ENCODE data around the gene CD74.

DNA sequence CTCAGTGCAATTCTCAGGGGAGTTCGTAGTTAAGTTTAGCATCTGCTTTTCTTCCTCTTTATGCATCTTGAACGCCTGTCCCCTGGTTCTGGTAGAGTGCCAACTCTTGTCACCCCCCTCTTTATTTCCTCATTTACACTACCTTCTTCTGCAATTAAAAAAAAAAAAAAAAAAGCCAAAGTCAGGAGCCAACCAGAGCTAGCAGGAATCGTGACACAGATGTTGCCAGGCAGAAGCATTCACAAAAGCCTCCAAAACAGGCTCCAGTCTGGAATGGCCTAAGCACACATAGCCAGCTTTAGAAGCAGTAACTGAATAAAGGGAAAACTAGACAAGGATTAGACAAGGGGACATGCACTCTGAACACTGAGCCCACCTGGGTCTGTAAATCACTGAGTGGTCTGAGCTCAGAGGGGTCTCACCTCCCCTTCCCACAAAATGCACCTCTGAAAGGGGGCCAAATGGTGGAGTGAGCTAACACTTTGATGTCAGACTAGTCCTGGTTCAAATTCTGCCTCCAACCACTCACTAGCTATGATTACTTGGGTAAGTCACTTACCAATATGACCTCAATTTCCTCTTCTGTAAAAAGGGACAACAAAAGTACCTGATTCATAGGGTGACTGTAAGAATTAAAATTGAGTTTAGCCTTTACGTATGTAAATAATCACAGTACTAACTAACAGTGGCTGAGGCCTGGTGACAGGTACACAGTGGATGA is 2.0 kb downstream of the CD74 start:
- TF ChIP-seq POLR2AphosphoS5 (IDR thresholded peaks at IDR 0.05; ENCODE audit: low read depth, low read length) = no peak
- TF ChIP-seq SIN3A (IDR thresholded peaks at IDR 0.05; ENCODE audit: borderline replicate concordance, insufficient read depth, low read length) = no peak

All from PFSK-1 (cell line).